Loucy (cell line): ENCODE results near the gene CPNE2.

Source experiments
- H2AFZ ChIP-seq: fragments of 200-600 bp; sonication (generic); 2 replicates; pipeline ENCODE4 v1.6.0; 2016; ENCODE audit warnings: antibody characterized with exemption, mild to moderate bottlenecking, low read length, moderate library complexity
- H3F3A ChIP-seq: fragments of 200-600 bp; 2 replicates; pipeline ENCODE4 v1.6.0; 2016; ENCODE audit warnings: antibody characterized with exemption, low read depth, mild to moderate bottlenecking
- H3K27me3 ChIP-seq: fragments of 200-600 bp; sonication (generic); 2 replicates; pipeline ENCODE4 v1.6.1; 2014; ENCODE audit warnings: low read length, mild to moderate bottlenecking; ENCODE audit not compliant: insufficient read depth, poor library complexity, severe bottlenecking
- H3K36me3 ChIP-seq: fragments of 200-600 bp; sonication (generic); 2 replicates; pipeline ENCODE4 v1.6.1; 2016; ENCODE audit warnings: low read length; ENCODE audit not compliant: insufficient read depth
- H3K4me1 ChIP-seq: fragments of 200-600 bp; sonication (generic); 2 replicates; pipeline ENCODE4 v1.5.1; 2014; ENCODE audit warnings: low read length, mild to moderate bottlenecking; ENCODE audit not compliant: insufficient read depth, poor library complexity, severe bottlenecking
- H3K4me2 ChIP-seq: fragments of 200-600 bp; sonication (generic); 2 replicates; pipeline ENCODE4 v1.6.0; 2014; ENCODE audit warnings: antibody characterized with exemption, low read length, low read depth, mild to moderate bottlenecking; ENCODE audit not compliant: poor library complexity, severe bottlenecking
- H3K4me3 ChIP-seq: fragments of 200-600 bp; sonication (generic); 2 replicates; pipeline ENCODE4 v1.5.1; 2014; ENCODE audit warnings: low read length, mild to moderate bottlenecking, mixed read lengths; ENCODE audit not compliant: poor library complexity, severe bottlenecking
- H3K79me2 ChIP-seq: fragments of 200-600 bp; sonication (generic); 2 replicates; pipeline ENCODE4 v1.6.1; 2014; ENCODE audit warnings: low read length; ENCODE audit not compliant: insufficient read depth
- H3K9ac ChIP-seq: fragments of 200-600 bp; sonication (generic); 2 replicates; pipeline ENCODE4 v1.6.0; 2014; ENCODE audit warnings: mild to moderate bottlenecking, low read depth, low read length, moderate library complexity; ENCODE audit not compliant: poor library complexity, severe bottlenecking
- H3K9me2 ChIP-seq: fragments of 200-600 bp; sonication (generic); replicated peaks from 2 replicates; pipeline ENCODE4 v1.6.1; 2016; ENCODE audit warnings: low read depth, low read length, mixed read lengths
- H3K9me3 ChIP-seq: fragments of 200-600 bp; sonication (generic); 2 replicates; pipeline ENCODE4 v1.6.1; 2014; ENCODE audit warnings: mild to moderate bottlenecking, antibody characterized with exemption, low read length, low read depth; ENCODE audit not compliant: insufficient read depth
- H4K20me1 ChIP-seq: fragments of 200-600 bp; sonication (generic); 2 replicates; pipeline ENCODE4 v1.6.0; 2014; ENCODE audit warnings: antibody characterized with exemption, low read length, mild to moderate bottlenecking; ENCODE audit not compliant: insufficient read depth, poor library complexity, severe bottlenecking
- CTCF ChIP-seq: fragments of 200-600 bp; sonication (generic); conservative IDR thresholded peaks from 2 replicates; pipeline ENCODE4 v1.5.1; 2014; ENCODE audit warnings: mild to moderate bottlenecking, antibody characterized with exemption, low read length
- EZH2phosphoT487 ChIP-seq: fragments of 200-600 bp; IDR thresholded peaks from 2 replicates; pipeline ENCODE4 v1.6.1; 2018; ENCODE audit warnings: antibody characterized with exemption, mild to moderate bottlenecking, moderate library complexity, borderline replicate concordance

CPNE2 gene

GRCh38 chr16:57110937-57111336 is 18.6 kb downstream of the CPNE2 start:
- Histone ChIP-seq H3K4me3 (no peak overlapping the region), H3K9ac (no peak overlapping the region), H3K4me1 (peaks cover 9% of the 10 kb centered on the region), H3F3A (no peaks in the 10 kb centered on the region), H3K9me3 (no peaks in the 10 kb centered on the region), H3K4me2 (no peak overlapping the region), H3K36me3 (peaks cover 30% of the 10 kb centered on the region; the same call in 1 of the 2 replicates), H3K9me2 (no peaks in the 10 kb centered on the region), H3K79me2 (peaks cover 21% of the 10 kb centered on the region), H4K20me1 (peaks cover 4% of the 10 kb centered on the region), H3K27me3 (no peaks in the 10 kb centered on the region), H2AFZ (no peak overlapping the region)
- TF ChIP-seq CTCF (no peak), EZH2phosphoT487 (no peak)

GRCh38 chr16:57111420-57111819 is 19.0 kb downstream of the CPNE2 start:
- H3K9me3 ChIP-seq = no peaks in the 10 kb centered on the region
- no peak overlapping the region for H3K4me2 ChIP-seq
- H4K20me1 ChIP-seq = peaks cover 4% of the 10 kb centered on the region
- H3K9ac ChIP-seq = no peak overlapping the region
- H2AFZ ChIP-seq = no peak overlapping the region
- peaks cover 9% of the 10 kb centered on the region for H3K4me1 ChIP-seq
- H3K4me3 ChIP-seq = no peak overlapping the region
- no peaks in the 10 kb centered on the region for H3F3A ChIP-seq
- H3K27me3 ChIP-seq = no peaks in the 10 kb centered on the region
- TF ChIP-seq EZH2phosphoT487 (no peak), CTCF (no peak)
- H3K9me2 ChIP-seq = no peaks in the 10 kb centered on the region
- H3K36me3 ChIP-seq = peaks cover 35% of the 10 kb centered on the region; the same call in 1 of the 2 replicates
- peaks cover 17% of the 10 kb centered on the region for H3K79me2 ChIP-seq

- Histone ChIP-seq H3K9me2 (no peaks in the 10 kb centered on the region), H3F3A (no peaks in the 10 kb centered on the region), H4K20me1 (no peaks in the 10 kb centered on the region), H2AFZ (no peak overlapping the region), H3K4me2 (no peak overlapping the region), H3K27me3 (no peaks in the 10 kb centered on the region), H3K9ac (no peak overlapping the region), H3K4me3 (no peak overlapping the region), H3K9me3 (no peaks in the 10 kb centered on the region), H3K79me2 (peaks cover 8% of the 10 kb centered on the region; the same call in 1 of the 2 replicates), H3K36me3 (peaks cover 46% of the 10 kb centered on the region; the same call in 1 of the 2 replicates), H3K4me1 (peaks cover 6% of the 10 kb centered on the region)
- no peak for TF ChIP-seq CTCF
- TF ChIP-seq EZH2phosphoT487 = no peak
Observed at GRCh38 chr16:57112403-57113041, 20.1 kb downstream of the CPNE2 start.
